Measurements from ENCODE around the gene ID4.

GRCh38 chr6:19848465-19849029 is 11.4 kb downstream of the ID4 start:
- TF ChIP-seq CTCF (IDR thresholded peaks at IDR 0.05; ENCODE audit: low read length) (no peak), EZH2 (optimal IDR thresholded peaks at IDR 0.05; ENCODE audit: low read depth, low read length) (no peak)

Measured in MM.1S (cell line).